Measurements from ENCODE around the gene RPL10A.

DNA sequence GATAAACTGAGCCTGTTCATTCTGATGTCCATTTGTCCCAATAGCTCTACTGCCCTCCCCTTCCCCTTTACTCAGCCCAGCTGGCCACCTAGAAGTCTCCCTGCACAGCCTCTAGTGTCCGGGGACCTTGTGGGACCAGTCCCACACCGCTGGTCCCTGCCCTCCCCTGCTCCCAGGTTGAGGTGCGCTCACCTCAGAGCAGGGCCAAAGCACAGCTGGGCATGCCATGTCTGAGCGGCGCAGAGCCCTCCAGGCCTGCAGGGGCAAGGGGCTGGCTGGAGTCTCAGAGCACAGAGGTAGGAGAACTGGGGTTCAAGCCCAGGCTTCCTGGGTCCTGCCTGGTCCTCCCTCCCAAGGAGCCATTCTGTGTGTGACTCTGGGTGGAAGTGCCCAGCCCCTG, 40.8 kb upstream of the RPL10A start:
- TF ChIP-seq, protein P1, sequence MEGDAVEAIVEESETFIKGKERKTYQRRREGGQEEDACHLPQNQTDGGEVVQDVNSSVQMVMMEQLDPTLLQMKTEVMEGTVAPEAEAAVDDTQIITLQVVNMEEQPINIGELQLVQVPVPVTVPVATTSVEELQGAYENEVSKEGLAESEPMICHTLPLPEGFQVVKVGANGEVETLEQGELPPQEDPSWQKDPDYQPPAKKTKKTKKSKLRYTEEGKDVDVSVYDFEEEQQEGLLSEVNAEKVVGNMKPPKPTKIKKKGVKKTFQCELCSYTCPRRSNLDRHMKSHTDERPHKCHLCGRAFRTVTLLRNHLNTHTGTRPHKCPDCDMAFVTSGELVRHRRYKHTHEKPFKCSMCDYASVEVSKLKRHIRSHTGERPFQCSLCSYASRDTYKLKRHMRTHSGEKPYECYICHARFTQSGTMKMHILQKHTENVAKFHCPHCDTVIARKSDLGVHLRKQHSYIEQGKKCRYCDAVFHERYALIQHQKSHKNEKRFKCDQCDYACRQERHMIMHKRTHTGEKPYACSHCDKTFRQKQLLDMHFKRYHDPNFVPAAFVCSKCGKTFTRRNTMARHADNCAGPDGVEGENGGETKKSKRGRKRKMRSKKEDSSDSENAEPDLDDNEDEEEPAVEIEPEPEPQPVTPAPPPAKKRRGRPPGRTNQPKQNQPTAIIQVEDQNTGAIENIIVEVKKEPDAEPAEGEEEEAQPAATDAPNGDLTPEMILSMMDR (IDR thresholded peaks at IDR 0.05; ENCODE audit: low read length) = no peak
- TF ChIP-seq EZH2 (IDR thresholded peaks at IDR 0.05; ENCODE audit: borderline replicate concordance, low read length) = no peak

Data from OCI-LY1 (cell line).